Stimulated activated CD4-positive, alpha-beta T cell treated with anti-CD3 and anti-CD28 coated beads, Interleukin-12 subunit alpha, Interleukin-12 subunit beta, amount 100 ng/mL, for 4 hours (primary cell): ENCODE data around the gene TKTL1.
"Not testable (repeated sequence)": the region's sequence is repeated elsewhere in the genome, so short reads cannot be mapped to it uniquely, and the experiment has no call there.

Source experiments
- DNase-seq: peaks from one replicate; pipeline ENCODE4 v3.0.0-alpha.2; 2020

Gene TKTL1

GRCh38 chrX:154295664-154296310, at the start of gene TKTL1:
Gene TKTL1, plus strand, starts transcription at chrX:154295795. Its CDS starts 65 bp downstream, at chrX:154295860.
- no peak for DNase-seq

GRCh38 chrX:154247377-154248045, 48.1 kb upstream of the TKTL1 start:
- DNase-seq: not testable (repeated sequence)

- not testable (repeated sequence) for DNase-seq
These were observed 47.5 kb upstream of the TKTL1 start for GRCh38 chrX:154248076-154248475.

GRCh38 chrX:154257282-154257681, 38.3 kb upstream of the TKTL1 start, which contains the start of gene OPN1MW3:
Gene OPN1MW3, plus strand, starts transcription at chrX:154257582. Its CDS starts 38 bp downstream, at chrX:154257620.
- DNase-seq: not testable (repeated sequence)

GRCh38 chrX:154258711-154259110, 36.9 kb upstream of the TKTL1 start:
- not testable (repeated sequence) for DNase-seq

- not testable (repeated sequence) for DNase-seq
These were observed 32.5 kb upstream of the TKTL1 start for GRCh38 chrX:154263072-154263471.

GRCh38 chrX:154269245-154269644, 26.4 kb upstream of the TKTL1 start:
- DNase-seq: not testable (repeated sequence)

- not testable (repeated sequence) for DNase-seq
These were observed 10.9 kb upstream of the TKTL1 start for GRCh38 chrX:154284489-154285338.

GRCh38 chrX:154286406-154286805, 9.2 kb upstream of the TKTL1 start:
- not testable (repeated sequence) for DNase-seq

GRCh38 chrX:154294791-154295574, 612 bp upstream of the TKTL1 start, which contains the start of gene TEX28:
Gene TEX28, minus strand, starts transcription at chrX:154295124. Its CDS starts 3,007 bp downstream, at chrX:154292117.
- DNase-seq: no peak

- DNase-seq: no peak
These were observed 1.1 kb downstream of the TKTL1 start for GRCh38 chrX:154296731-154297130.

- no peak for DNase-seq
These were observed 2.7 kb downstream of the TKTL1 start for GRCh38 chrX:154298312-154298711.

- DNase-seq: no peak
These were observed 5.2 kb downstream of the TKTL1 start for GRCh38 chrX:154300816-154301215.

- not testable (repeated sequence) for DNase-seq
These were observed 7.4 kb downstream of the TKTL1 start for GRCh38 chrX:154302998-154303397.

- DNase-seq: no peak
These were observed 7.9 kb downstream of the TKTL1 start for GRCh38 chrX:154303476-154303875.

- no peak for DNase-seq
These were observed 9.3 kb downstream of the TKTL1 start for GRCh38 chrX:154304846-154305245.

- DNase-seq: no peak
These were observed 10.1 kb downstream of the TKTL1 start for GRCh38 chrX:154305541-154306205.

GRCh38 chrX:154307202-154307601, 11.6 kb downstream of the TKTL1 start:
- DNase-seq: no peak

GRCh38 chrX:154308108-154308946, 12.7 kb downstream of the TKTL1 start:
- peak; percentile 74 for DNase-seq

GRCh38 chrX:154309041-154309775, 13.6 kb downstream of the TKTL1 start:
- no peak for DNase-seq
